GM18907 (cell line): ENCODE measurements around the gene LHX5.
"Not testable (repeated sequence)": the region's sequence is repeated elsewhere in the genome, so short reads cannot be mapped to it uniquely, and the experiment has no call there.

Experiments used
- ATAC-seq: cut with Tn5 transposase; IDR thresholded peaks from one replicate; pipeline ENCODE4 v1.9.1; 2021; ENCODE audit warnings: mild to moderate bottlenecking, moderate library complexity; ENCODE audit not compliant: unreplicated experiment

LHX5 gene

DNA sequence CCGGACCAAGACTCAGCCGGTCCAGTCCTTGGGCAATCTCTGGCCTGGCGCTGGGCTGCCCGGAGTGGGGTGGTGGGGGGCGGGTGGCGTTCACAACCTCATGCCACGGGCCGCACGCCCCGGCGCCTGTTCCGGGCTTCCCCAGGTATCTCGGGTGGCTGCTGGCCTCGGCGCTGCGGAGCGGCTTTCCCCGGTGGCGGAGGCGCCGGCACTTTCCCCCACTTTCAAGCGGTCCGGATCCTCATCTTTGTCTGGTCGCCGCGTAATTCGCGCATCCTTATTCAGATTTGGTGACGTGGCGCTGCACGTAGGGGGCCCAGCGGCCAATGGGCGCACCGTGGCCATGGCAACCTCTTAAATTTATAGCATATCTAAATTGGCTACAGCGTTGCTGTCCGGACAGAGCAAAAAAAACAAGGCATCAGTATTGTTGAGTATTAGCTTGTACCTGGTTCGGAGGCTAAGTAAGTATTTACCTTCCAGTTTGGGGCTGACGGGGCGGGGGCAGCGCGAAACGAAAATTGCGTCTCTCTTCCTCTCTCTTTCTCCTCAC lies at the start of gene LHX5:
Gene LHX5, minus strand, starts transcription at position 253 of the 553 bp plus-strand sequence. CDS start 373 bp downstream, outside the sequence.
- ATAC-seq = no peak

DNA sequence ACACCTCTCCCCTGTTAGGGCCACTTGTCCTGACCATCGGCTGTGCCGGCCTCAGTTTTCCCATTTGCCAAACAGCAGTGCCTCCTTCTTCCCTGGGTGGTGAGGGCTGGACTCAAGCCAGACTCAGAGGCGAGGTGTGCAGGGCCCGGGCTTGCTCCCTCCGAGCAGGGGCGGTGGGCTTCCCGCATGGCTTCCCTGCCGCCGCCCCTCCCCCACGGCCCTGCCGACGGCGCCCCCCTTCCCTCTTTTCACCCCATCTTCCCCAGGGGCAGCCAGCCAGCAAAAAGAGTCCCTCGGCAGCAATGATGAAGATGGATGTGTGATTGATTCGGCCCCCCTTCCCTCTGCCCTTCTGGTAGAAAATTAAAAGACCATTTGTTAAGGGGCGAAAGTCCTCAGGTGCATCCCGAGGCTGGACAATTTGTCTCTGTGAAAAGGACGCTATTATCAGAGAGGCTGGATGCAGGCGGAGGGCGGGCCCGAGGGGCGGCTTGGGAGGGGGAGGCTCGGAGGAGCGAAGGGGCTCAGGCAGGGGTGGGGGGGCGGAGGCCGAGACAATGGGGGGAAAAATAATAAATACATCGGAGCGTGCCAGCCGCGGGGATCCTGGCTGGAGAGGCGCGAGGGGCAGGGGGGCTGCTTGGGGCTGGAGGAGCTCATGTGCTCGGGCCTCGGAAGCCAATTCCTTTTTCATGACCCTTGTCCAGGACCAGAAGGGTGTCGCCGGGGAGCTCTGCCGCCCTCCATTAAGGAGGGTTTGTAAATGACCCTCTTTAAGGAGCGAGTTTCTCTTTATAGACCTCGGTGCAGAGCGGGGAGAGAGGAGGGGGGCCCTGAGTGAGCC lies 48.0 kb upstream of the LHX5 start:
- ATAC-seq = no peak

- ATAC-seq = no peak
Measured at GRCh38 chr12:113515082-113515856, 43.6 kb upstream of the LHX5 start.

DNA sequence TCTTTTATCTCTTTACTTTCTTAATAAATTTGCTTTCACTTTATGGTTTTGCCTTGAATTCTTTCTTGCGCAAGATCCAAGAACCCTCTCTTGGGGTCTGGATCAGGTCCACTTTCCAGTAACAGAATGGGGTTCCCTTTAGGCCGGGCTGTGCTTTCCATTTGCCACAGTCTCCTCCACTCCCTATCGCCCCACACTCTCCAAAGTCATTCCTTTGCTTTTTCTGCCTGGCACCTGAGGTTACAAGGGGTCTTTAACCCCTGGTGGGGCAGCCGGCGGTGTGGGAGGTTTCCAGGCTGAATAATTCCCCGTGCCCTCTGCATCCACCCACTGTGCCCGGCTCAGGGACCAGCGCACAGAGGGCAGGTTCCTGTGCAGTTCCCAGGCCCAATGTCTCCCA lies 42.9 kb upstream of the LHX5 start:
- no peak for ATAC-seq

DNA sequence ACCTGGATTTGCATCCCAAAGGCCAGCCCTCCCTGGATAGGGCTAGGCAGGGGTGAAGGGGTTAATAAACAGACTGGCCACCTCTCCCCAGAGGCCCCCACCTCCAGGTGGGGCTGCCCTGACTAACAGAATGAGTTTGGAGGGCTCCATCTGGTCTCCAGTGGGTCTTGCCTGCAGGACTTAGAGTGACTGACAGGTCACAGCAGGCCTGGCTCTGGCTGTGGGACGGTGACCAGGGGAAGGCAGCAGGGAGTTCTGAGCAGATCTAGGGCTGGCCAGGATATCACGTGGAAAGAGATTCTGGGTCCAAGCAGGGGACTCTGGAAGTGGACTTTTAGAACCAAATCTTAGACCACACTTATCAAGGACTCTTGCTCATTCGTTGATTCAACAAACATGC lies 40.9 kb upstream of the LHX5 start:
- no peak for ATAC-seq

DNA sequence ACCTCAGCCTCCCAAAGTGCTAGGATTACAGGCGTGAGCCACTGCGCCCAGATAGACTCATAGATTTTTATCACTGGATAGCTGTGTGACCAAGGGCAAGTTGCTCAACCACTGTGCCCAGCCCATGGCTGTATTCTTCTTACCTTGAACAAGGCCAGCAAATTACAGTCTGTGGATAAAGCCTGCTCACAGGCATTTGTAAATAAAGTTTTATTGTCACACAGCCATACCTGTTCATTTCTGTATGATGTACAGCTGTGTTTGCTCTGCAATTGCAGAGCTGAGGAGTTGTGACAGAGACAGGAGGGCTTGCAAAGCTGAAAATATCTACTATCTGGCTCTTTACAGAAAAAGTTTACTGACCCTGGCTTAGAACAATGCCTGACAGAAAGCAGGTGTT lies 35.2 kb upstream of the LHX5 start:
- ATAC-seq = no peak

DNA sequence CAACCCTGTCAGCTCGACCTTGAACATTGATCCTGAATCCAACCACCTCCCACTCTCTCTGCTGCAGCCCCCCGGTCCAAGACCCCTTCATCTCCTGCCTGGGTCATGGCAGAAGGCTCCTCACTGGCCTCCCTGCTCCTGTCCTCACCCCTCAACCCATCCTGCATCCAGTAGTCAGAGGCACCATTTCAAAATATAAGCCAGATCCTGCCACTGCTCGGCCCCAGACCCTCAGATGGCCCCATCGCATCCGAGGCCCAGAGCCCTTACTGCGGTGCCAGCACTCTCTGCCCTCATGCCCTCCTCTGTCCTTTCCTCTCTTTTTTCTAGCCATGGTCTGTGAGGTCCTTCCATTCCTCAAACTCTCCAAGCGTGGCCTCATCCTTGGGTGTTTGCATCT lies 34.3 kb upstream of the LHX5 start:
- ATAC-seq = no peak

DNA sequence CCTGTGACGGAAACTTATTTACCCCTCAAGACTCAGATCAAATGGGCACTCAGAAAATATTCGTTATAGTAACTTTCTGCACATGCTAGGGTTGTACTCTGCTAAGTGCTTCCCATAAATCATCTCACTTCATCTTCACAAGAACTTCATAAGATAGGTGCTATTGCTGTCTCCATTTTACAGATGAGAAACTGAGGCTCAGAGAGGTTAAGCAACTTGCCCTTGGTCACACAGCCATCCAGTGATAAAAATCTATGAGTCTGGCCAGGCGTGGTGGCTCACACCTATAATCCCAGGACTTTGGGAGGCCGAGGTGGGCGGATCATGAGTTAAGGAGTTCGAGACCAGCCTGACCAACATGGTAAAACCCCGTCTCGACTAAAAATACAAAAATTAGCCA lies 33.2 kb upstream of the LHX5 start:
- no peak for ATAC-seq

- ATAC-seq = no peak
Measured at GRCh38 chr12:113500782-113501311, 29.2 kb upstream of the LHX5 start.

DNA sequence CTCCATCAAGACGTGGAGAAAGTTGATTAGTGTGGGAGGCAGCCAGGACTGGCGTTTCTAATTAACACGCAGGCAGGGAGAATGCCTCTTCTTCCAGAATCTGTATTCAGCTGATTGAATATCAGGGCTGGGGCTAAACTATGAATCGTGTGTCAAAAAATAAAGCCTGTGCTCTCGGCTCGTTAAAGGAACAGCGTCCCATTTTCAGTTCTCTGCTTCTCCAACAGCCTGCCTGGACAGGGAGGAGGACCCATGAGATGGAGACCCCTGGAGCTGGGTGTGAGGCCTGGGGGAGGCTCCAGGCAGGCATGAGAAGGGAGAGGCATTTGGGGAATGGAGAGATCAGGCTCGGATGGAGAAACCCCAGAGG lies 28.6 kb upstream of the LHX5 start:
- ATAC-seq = no peak

GRCh38 chr12:113498490-113498889 lies 26.8 kb upstream of the LHX5 start:
- no peak for ATAC-seq

DNA sequence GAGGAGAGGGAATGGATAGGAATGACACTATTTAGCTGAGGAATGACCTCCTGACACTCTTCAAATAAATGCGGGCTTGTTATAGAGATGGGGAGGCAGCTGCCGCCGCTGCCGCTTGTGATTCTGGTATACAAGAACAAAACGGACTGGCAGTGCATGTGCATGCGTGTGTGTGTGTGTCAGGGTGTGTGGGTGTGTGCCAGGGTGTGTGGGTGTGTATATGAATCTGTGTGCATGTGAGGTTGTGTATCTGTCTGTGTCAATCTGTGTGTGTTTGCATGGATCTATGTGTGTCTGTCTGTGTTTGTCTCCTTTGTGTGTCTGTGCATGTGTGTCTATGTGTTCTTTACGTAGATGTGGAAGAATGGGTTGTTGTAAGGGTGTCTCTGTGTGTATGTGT lies 26.0 kb upstream of the LHX5 start:
- ATAC-seq = no peak

DNA sequence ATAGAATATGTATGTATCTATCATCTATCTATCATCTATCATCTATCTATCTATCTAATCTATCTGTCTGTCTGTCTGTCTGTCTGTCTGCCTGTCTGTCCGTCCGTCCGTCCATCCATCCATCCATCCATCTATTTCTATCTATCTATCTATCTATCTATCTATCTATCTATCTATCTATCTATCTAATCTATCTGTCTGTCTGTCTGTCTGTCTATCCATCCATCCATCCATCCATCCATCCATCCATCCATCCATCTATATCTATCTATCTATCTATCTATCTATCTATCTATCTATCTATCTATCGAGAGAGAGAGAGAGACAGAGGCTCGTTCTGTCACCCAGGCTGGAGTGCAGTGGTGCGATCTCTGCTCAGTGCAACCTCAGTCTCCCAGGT lies 24.3 kb upstream of the LHX5 start:
- ATAC-seq = not testable (repeated sequence)

- no peak for ATAC-seq
Measured at GRCh38 chr12:113488322-113488721, 16.7 kb upstream of the LHX5 start.

DNA sequence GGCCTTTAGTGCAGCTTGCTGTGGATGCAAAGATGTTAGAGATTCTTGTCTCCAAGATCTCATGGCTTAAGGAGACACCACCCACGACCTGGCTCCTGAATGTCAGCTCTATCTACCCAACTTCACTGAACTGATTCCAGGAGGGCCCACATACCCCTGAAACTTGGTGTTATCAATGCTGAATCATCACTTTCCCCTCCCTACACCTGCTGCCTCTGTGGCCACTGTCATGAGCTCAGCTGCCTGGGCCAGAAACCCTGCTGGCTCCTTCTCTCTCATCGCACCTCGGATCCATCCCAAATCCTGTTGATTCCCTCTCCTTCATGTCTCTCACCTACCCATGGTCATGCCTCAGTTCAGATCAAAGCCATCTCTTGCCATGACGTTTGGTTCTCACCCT lies 15.1 kb upstream of the LHX5 start:
- no peak for ATAC-seq

DNA sequence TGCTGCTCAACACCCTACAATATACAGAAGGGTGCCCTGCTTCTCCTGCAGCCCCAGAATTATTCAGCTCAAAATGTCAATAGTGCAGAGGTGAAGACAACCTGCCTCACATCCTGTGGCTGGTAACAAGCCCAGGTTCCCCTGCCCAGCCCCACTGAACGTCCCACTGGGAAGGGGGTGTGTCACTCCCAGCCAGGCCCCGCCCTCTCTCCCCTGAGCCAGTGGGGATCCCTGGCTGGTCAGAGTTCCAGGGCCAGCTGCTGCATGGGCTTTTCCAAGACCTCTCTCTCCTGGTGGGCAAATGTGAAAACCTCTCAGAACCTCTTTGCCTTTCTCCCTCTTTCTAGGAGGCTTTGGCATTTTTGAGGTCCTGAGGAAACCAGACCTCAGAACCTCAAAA lies 13.7 kb upstream of the LHX5 start:
- no peak for ATAC-seq

DNA sequence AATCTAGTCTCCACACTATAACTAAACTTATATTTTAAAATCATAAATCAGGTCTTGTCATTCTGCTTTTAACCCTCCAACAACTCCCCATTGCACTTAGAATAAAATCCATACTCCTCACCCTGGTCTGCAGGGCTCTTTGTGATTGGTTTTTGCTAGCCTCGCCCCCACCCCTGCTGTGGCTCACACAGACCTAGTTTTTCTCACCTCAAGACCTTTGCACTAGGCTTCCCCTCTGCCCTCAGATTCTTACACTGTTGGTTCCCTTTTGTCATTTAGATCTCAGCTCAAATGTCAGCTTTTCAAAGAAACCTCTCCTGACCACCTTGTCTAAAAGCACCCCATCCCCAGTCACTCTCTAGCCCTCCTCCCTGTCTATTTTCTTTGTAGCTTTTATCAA lies 10.7 kb upstream of the LHX5 start:
- ATAC-seq = no peak

- no peak for ATAC-seq
Measured at GRCh38 chr12:113480336-113480971, 8.8 kb upstream of the LHX5 start.

DNA sequence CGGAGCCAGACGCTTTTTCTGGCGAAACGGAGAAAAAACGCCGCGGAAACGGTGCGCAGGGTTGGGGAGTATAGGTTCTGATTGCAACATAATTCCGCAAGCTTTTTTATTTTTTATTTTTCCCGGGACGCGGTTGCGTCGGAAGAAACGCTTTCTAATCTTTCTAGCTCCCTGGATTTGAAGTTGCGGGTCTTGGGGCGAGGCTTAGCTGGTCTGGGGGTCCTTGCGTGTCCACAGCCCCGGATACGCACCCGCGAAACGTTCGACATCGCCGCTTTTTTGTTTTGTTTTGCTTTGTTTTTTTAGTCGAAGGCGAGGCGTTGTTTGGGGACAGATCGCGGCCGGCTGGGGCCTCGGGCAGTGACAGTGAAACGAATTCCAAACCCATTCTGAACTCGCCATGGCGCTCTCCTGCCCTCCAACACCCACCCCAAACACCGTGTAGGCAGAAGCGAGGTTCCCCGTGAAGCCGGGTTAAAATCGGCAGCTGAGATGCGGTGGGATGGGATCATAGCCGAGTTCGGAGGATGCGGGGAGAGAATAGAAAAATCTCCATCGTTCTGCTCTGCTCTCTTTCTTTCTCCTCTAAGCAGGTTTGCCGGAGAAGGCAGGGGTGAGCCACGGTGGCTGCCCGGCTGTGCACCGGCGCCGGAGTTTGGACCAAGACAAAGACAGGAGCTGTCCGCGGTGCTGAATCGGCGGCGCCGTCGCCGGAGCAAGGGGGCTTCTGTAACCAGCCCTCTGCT lies 8.1 kb upstream of the LHX5 start:
- no peak for ATAC-seq

DNA sequence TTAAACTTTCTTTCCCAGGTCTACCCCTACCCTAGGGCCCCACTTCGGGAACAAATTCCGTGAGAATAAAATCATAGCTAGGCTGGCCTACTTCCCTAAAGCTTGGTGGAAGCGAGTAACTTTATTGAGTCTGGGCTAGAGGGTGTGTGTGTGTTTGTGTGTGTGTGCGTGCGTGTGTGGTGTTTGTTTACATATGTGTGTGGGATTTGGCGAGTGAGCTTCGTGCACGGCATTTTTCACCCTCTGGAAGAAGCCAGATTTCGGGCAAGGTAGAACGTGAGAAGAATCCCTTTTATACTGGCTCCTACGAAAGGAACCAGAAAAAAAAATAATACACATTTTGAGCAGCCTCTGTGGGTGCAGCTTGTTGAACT lies 7.5 kb upstream of the LHX5 start:
- ATAC-seq = no peak
